ENCODE data around the gene YPEL2. TPM values are rescaled to one million over a fixed set of nuclear protein-coding genes. Genes with fewer than 3 reads are reported as not detected.

YPEL2 gene
- total RNA-seq, 1 experiment from 2014 or later = 0.98 TPM

DNA sequence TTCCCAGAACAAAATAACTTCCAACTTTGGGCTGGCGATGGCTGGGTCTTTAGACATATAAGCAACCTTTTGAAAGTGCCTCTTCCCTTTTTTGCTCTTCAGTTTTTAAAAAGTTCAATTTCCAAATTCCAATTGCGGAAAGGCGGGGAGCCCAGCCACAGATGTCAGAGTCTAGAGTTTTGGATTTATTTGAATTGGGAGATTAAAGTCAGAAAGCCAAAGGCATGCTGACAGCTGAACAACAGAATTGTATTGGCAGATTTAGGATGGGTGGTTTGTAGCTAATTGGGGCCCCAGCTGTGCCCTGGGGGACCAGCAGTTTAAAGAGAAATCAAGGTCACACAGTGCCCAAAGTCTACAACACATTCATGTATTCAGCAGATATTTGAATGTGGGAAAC is 10.5 kb downstream of the YPEL2 start:
- no peak overlapping the region for H3K9ac ChIP-seq (ENCODE audit: extremely low read depth, insufficient read length, low read length)
- H3K4me2 ChIP-seq (ENCODE audit: insufficient read depth, insufficient read length, low read length) = no peak overlapping the region
- no peak overlapping the region for H3K56ac ChIP-seq (ENCODE audit: insufficient read length, low read depth, low read length)
- no peaks in the 10 kb centered on the region for H3K79me2 ChIP-seq (ENCODE audit: insufficient read depth, low read length)
- H3K23me2 ChIP-seq (ENCODE audit: insufficient read length, low read depth, low read length, poor library complexity, severe bottlenecking) = no peaks in the 10 kb centered on the region
- H4K5ac ChIP-seq (ENCODE audit: insufficient read length, low read depth, low read length) = no peak overlapping the region
- DNase-seq = no peak
- no peak overlapping the region for H2BK12ac ChIP-seq (ENCODE audit: insufficient read length, low read depth, low read length)
- no peak overlapping the region for H2BK5ac ChIP-seq (ENCODE audit: insufficient read length, low read length)
- H2BK120ac ChIP-seq (ENCODE audit: low read depth, low read length, poor library complexity, severe bottlenecking) = no peak overlapping the region
- H2AFZ ChIP-seq (ENCODE audit: low read length) = no peak overlapping the region
- H3K27ac ChIP-seq (ENCODE audit: insufficient read length, low read depth, low read length) = no peak overlapping the region
- no peaks in the 10 kb centered on the region for H4K20me1 ChIP-seq (ENCODE audit: control insufficient read depth, insufficient read depth, insufficient read length)
- Mint-ChIP-seq H3K36me3 (ENCODE audit: insufficient read depth in 1 of 3, low read depth in 3 of 3) (no peaks in the 10 kb centered on the region), H3K4me1 (peaks cover 4 to 12% of the 10 kb centered on the region in 2 experiments), H3K27me3 (ENCODE audit: low read depth) (no peaks in the 10 kb centered on the region), H3K4me3 (no peak overlapping the region), H3K27ac (no peak overlapping the region), H3K9me3 (no peaks in the 10 kb centered on the region)
- WGBS (ENCODE audit: extremely low coverage, insufficient read length, low lambda C conversion rate) = no CpG with 5 or more reads among the region's 3 CpGs
- H3K4ac ChIP-seq (ENCODE audit: low read depth, low read length) = no peak overlapping the region
- no peak overlapping the region for H3K14ac ChIP-seq (ENCODE audit: insufficient read depth, low read length)
- no peaks in the 10 kb centered on the region for H3K27me3 ChIP-seq (ENCODE audit: insufficient read depth, low read length)
- no peak overlapping the region for H3T11ph ChIP-seq (ENCODE audit: low read length)
- H2BK15ac ChIP-seq (ENCODE audit: low read depth, low read length) = no peak overlapping the region
- H3K4me1 ChIP-seq (ENCODE audit: insufficient read depth, low read length) = no peaks in the 10 kb centered on the region
- TF ChIP-seq, protein P1, sequence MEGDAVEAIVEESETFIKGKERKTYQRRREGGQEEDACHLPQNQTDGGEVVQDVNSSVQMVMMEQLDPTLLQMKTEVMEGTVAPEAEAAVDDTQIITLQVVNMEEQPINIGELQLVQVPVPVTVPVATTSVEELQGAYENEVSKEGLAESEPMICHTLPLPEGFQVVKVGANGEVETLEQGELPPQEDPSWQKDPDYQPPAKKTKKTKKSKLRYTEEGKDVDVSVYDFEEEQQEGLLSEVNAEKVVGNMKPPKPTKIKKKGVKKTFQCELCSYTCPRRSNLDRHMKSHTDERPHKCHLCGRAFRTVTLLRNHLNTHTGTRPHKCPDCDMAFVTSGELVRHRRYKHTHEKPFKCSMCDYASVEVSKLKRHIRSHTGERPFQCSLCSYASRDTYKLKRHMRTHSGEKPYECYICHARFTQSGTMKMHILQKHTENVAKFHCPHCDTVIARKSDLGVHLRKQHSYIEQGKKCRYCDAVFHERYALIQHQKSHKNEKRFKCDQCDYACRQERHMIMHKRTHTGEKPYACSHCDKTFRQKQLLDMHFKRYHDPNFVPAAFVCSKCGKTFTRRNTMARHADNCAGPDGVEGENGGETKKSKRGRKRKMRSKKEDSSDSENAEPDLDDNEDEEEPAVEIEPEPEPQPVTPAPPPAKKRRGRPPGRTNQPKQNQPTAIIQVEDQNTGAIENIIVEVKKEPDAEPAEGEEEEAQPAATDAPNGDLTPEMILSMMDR (conservative IDR thresholded peaks at IDR 0.05) = no peak
- no peaks in the 10 kb centered on the region for H3K79me1 ChIP-seq (ENCODE audit: insufficient read depth, low read depth, low read length, poor library complexity, severe bottlenecking)
- H2BK20ac ChIP-seq (ENCODE audit: low read depth, low read length, poor library complexity, severe bottlenecking) = no peak overlapping the region
- H3K18ac ChIP-seq (ENCODE audit: insufficient read length, low read depth, low read length) = no peak overlapping the region
- no peak overlapping the region for H4K91ac ChIP-seq (ENCODE audit: insufficient read length, low read depth, low read length)
- no peak overlapping the region for H3K23ac ChIP-seq (ENCODE audit: insufficient read length, low read depth, low read length)
- H4K8ac ChIP-seq (replicated peaks; ENCODE audit: insufficient read length, low read depth, low read length) = no peak overlapping the region
- no peaks in the 10 kb centered on the region for H3K9me3 ChIP-seq (ENCODE audit: control insufficient read depth, low read depth, low read length)
- no peak overlapping the region for H2AK5ac ChIP-seq (ENCODE audit: insufficient read length, low read length)
